HG02981 (cell line): ENCODE data around the gene REPS1.

Experiments used
- ATAC-seq: cut with Tn5 transposase; IDR thresholded peaks from one replicate; pipeline ENCODE4 v1.9.1; 2021; ENCODE audit warnings: mild to moderate bottlenecking, moderate library complexity; ENCODE audit not compliant: unreplicated experiment

Gene REPS1

GRCh38 chr6:138973466-138974153 is 14.4 kb downstream of the REPS1 start:
- ATAC-seq, result no peak

- no peak for ATAC-seq
These were observed 15.8 kb downstream of the REPS1 start for GRCh38 chr6:138972226-138972665.

GRCh38 chr6:138971601-138972000 is 16.5 kb downstream of the REPS1 start:
- ATAC-seq, result no peak

- no peak for ATAC-seq
These were observed 17.1 kb downstream of the REPS1 start for GRCh38 chr6:138970856-138971425.

GRCh38 chr6:138970159-138970558 is 17.9 kb downstream of the REPS1 start:
- no peak for ATAC-seq

GRCh38 chr6:138966870-138967269 is 21.2 kb downstream of the REPS1 start:
- ATAC-seq, result no peak

- no peak for ATAC-seq
These were observed 22.1 kb downstream of the REPS1 start for GRCh38 chr6:138965971-138966370.

- ATAC-seq, result no peak
These were observed 22.7 kb downstream of the REPS1 start for GRCh38 chr6:138965291-138965874.

GRCh38 chr6:138964012-138964411 is 24.0 kb downstream of the REPS1 start:
- no peak for ATAC-seq

- no peak for ATAC-seq
These were observed 24.5 kb downstream of the REPS1 start for GRCh38 chr6:138963531-138963930.

- no peak for ATAC-seq
These were observed 24.9 kb downstream of the REPS1 start for GRCh38 chr6:138963119-138963518.

- no peak for ATAC-seq
These were observed 28.5 kb downstream of the REPS1 start for GRCh38 chr6:138959521-138959920.

- no peak for ATAC-seq
These were observed 29.5 kb downstream of the REPS1 start for GRCh38 chr6:138958595-138958994.

- no peak for ATAC-seq
These were observed 30.1 kb downstream of the REPS1 start for GRCh38 chr6:138957903-138958302.

GRCh38 chr6:138957484-138957883 is 30.6 kb downstream of the REPS1 start:
- ATAC-seq, result no peak

GRCh38 chr6:138956244-138956924 is 31.7 kb downstream of the REPS1 start:
- no peak for ATAC-seq

GRCh38 chr6:138955262-138955661 is 32.8 kb downstream of the REPS1 start:
- no peak for ATAC-seq

- no peak for ATAC-seq
These were observed 34.6 kb downstream of the REPS1 start for GRCh38 chr6:138953451-138953850.

GRCh38 chr6:138948546-138949179 is 39.4 kb downstream of the REPS1 start:
- no peak for ATAC-seq

GRCh38 chr6:138948004-138948403 is 40.0 kb downstream of the REPS1 start:
- no peak for ATAC-seq

GRCh38 chr6:138945354-138945753 is 42.7 kb downstream of the REPS1 start:
- ATAC-seq, result no peak
